Endothelial cell of umbilical vein (primary cell): Measurements from ENCODE around the gene DGKG. TPM values are rescaled to one million over a fixed set of nuclear protein-coding genes. Genes with fewer than 3 reads are reported as not detected.

Experiments
- BruUV-seq: library from RNA; stranded (reverse); fragments of 400-500 nt; replicated peaks from 2 replicates; lab custom pipeline; 2021; lab: Mats Ljungman, UMichigan
- CTCF ChIA-PET: fragments of 300-600, 350-600 bp; sonication (Branson Sonifier 250); formaldehyde crosslinking; loops from one replicate; lab custom pipeline; 2021; ENCODE audit warnings: antibody characterized with exemption, inconsistent platforms; lab: Charles Lee
- POLR2A ChIA-PET: fragments of 300-600, 350-600 bp; sonication (Branson Sonifier 250); formaldehyde crosslinking; loops from one replicate; lab custom pipeline; 2021; ENCODE audit warnings: antibody characterized with exemption, inconsistent platforms; lab: Charles Lee
- DNase-seq: peaks from one replicate; pipeline ENCODE4 v3.0.0-alpha.2; 2011; ENCODE audit warnings: low read depth, low spot score
- FAIRE-seq: peaks from 2 replicates; lab custom pipeline; 2011; peaks lifted over from hg19 to GRCh38; lab: Jason Lieb, UNC
- H2AFZ ChIP-seq: 2 replicates; pipeline ENCODE4 v1.6.0; 2012; ENCODE audit warnings: low read depth, low read length, control low read depth, inconsistent platforms
- H3K27ac ChIP-seq: 2 replicates; pipeline ENCODE4 v1.5.1; 2011; ENCODE audit warnings: low read depth, mild to moderate bottlenecking, control low read depth, low read length, moderate library complexity; ENCODE audit not compliant: insufficient read depth
- H3K27me3 ChIP-seq, 2 experiments: 2 replicates each; pipeline versions ENCODE4 v1.6.0 to v1.6.1; 2011; ENCODE audit warnings: low read length in 2 of 2, mixed read lengths in 1 of 2; ENCODE audit not compliant: control insufficient read depth in 2 of 2, insufficient read depth in 2 of 2
- H3K36me3 ChIP-seq, 2 experiments: 2 replicates in 1 of 2; 3 replicates in 1 of 2; pipeline ENCODE4 v1.5.1; 2011; ENCODE audit warnings: low read length in 2 of 2, mild to moderate bottlenecking in 1 of 2, moderate library complexity in 1 of 2; ENCODE audit not compliant: control insufficient read depth in 2 of 2, insufficient read depth in 2 of 2; ENCODE audit errors: extremely low read depth in 1 of 2
- H3K4me1 ChIP-seq: 3 replicates; pipeline ENCODE4 v1.5.1; 2011; ENCODE audit warnings: mild to moderate bottlenecking, low read length; ENCODE audit not compliant: control insufficient read depth, insufficient read depth; ENCODE audit errors: extremely low read depth
- H3K4me2 ChIP-seq: 2 replicates; pipeline ENCODE4 v1.6.1; 2011; ENCODE audit warnings: low read length, control low read depth, mixed read lengths; ENCODE audit not compliant: insufficient read depth
- H3K4me3 ChIP-seq, 3 experiments: fragments of 200-600 bp in 1 of 3; sonication (generic), shearing (Covaris generic) in 1 of 3; replicated peaks in 1 of 3; 2 replicates each; pipeline ENCODE4 v1.5.1; 2011 to 2016; ENCODE audit warnings: control low read depth in 3 of 3, low read length in 3 of 3, mild to moderate bottlenecking in 2 of 3, inconsistent platforms in 1 of 3, low read depth in 1 of 3, moderate library complexity in 1 of 3; ENCODE audit not compliant: insufficient read depth in 1 of 3
- H3K79me2 ChIP-seq: 2 replicates; pipeline ENCODE4 v1.6.0; 2012; ENCODE audit warnings: low read length, inconsistent platforms; ENCODE audit not compliant: control insufficient read depth, insufficient read depth
- H3K9ac ChIP-seq: replicated peaks from 2 replicates; pipeline ENCODE3; 2011; ENCODE audit warnings: low read length, control low read depth; ENCODE audit not compliant: insufficient read depth; ENCODE audit errors: extremely low read depth
- H3K9me1 ChIP-seq: replicated peaks from 3 replicates; pipeline ENCODE4 v1.6.0; 2011; ENCODE audit warnings: mild to moderate bottlenecking, low read length; ENCODE audit not compliant: control insufficient read depth, insufficient read depth; ENCODE audit errors: extremely low read depth
- H3K9me3 ChIP-seq: replicated peaks from 2 replicates; pipeline ENCODE4 v1.5.1; 2012; ENCODE audit warnings: low read length, inconsistent platforms; ENCODE audit not compliant: control insufficient read depth, insufficient read depth
- H4K20me1 ChIP-seq: replicated peaks from 2 replicates; pipeline ENCODE3; 2011; ENCODE audit warnings: mild to moderate bottlenecking, low read length; ENCODE audit not compliant: control insufficient read depth, insufficient read depth; ENCODE audit errors: extremely low read depth
- EZH2 ChIP-seq: IDR thresholded peaks from 2 replicates; pipeline ENCODE4 v1.6.1; 2012; ENCODE audit warnings: borderline replicate concordance, low read depth, mild to moderate bottlenecking, moderate library complexity, low read length, inconsistent platforms; ENCODE audit not compliant: severe bottlenecking
- FOS ChIP-seq: IDR thresholded peaks from 2 replicates; pipeline ENCODE4 v1.6.1; 2011; ENCODE audit warnings: mild to moderate bottlenecking, low read length, moderate library complexity, borderline replicate concordance; ENCODE audit not compliant: insufficient read depth
- GATA2 ChIP-seq: IDR thresholded peaks from 2 replicates; pipeline ENCODE4 v1.7.0; 2011; ENCODE audit warnings: low read depth, mild to moderate bottlenecking, moderate library complexity, mixed read lengths, low read length; ENCODE audit not compliant: insufficient read length, insufficient read depth
- JUN ChIP-seq: IDR thresholded peaks from 2 replicates; pipeline ENCODE4 v1.6.1; 2011; ENCODE audit warnings: borderline replicate concordance, low read depth; ENCODE audit not compliant: insufficient read length, insufficient read depth
- MYC ChIP-seq: IDR thresholded peaks from one replicate; pipeline ENCODE4 v1.6.1; 2011; ENCODE audit warnings: mild to moderate bottlenecking, low read depth, low read length
- POLR2A ChIP-seq: IDR thresholded peaks from 2 replicates; pipeline ENCODE4 v1.6.1; 2012; ENCODE audit warnings: low read depth, mild to moderate bottlenecking, control low read depth, low read length
- POLR2AphosphoS5 ChIP-seq: IDR thresholded peaks from 2 replicates; pipeline ENCODE4 v1.6.1; 2012; ENCODE audit warnings: low read depth, mild to moderate bottlenecking, control low read depth, low read length, moderate library complexity; ENCODE audit not compliant: insufficient read depth
- dilution Hi-C: fragments of 300-500 bp; cut with MboI; formaldehyde crosslinking; loops from one replicate; pipeline ENCODE4 v1.15.0; 2019; ENCODE audit warnings: low sequenced_read_pairs; ENCODE audit not compliant: extremely low pct_ligation_motif_present
- intact Hi-C: fragments of 100-400 bp; cut with micrococcal nuclease; formaldehyde crosslinking; loops from one replicate; pipeline ENCODE4 v1.10.0; 2022
- polyA plus RNA-seq, 4 experiments: library from polyadenylated mRNA; depleted of rRNA in 3 of 4; stranded (reverse) in 3 of 4; unstranded in 1 of 4; fragments of >200 nt; gene quantifications; 2 replicates each; pipeline versions ENCODE4 v1.2.1 to v1.2.3, GENCODE V29; 2011 to 2012; ENCODE audit warnings: missing spikeins in 1 of 4
- total RNA-seq: library from RNA; stranded (reverse); gene quantifications from 2 replicates; pipeline ENCODE4 v1.2.3, GENCODE V29; 2021
- TF ChIP-seq, protein P1 (sequence below), 2 donors: IDR thresholded peaks; 1 replicate in 1 of 2; 2 replicates in 1 of 2; pipeline ENCODE4 v1.5.1; 2011; ENCODE audit warnings: low read length in 2 of 2, mild to moderate bottlenecking in 2 of 2, moderate library complexity in 2 of 2, control low read depth in 1 of 2, inconsistent platforms in 1 of 2, low read depth in 1 of 2; ENCODE audit not compliant: insufficient read depth in 1 of 2; ENCODE audit errors: extremely low read depth in 1 of 2
- TF ChIP-seq, protein P2 (sequence below): IDR thresholded peaks from 2 replicates; pipeline ENCODE4 v1.6.1; 2011; ENCODE audit not compliant: insufficient read depth, insufficient read length

Gene DGKG
- total and polyA plus RNA-seq, 2 donors (not counting 3 experiments of a cell fraction or from before 2014, with no cell fraction given), result not detected

DNA sequence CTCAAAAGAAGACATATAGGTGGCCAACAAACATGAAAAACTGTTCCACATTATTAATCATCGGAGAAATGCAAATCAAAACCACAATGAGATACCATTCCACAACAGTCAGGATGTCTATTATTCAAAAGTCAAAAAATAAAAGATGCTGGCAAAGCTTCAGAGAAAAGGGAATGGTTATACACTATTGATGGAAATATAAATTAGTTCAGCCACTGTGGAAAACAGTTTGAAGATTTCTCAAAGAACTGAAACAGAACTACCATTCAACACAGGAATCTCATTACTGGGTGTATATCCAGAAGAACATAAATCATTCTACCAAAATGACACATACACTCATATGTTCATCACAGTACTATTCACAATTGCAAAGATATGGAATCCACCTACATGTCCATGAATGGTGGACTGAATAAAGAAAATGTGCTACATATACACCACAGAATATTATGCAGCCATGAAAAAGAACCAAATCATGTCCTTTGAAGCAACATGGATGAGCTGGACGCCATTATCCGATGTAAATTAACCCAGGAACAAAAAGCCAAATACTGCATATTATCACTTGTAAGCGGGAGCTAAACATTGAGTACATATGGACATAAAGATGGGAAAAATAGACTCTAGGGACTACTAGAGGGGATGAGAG is 32.7 kb upstream of the DGKG start:
- Histone ChIP-seq H3K9me3 (no peaks in the 10 kb centered on the region), H3K9me1 (no peaks in the 10 kb centered on the region), H3K9ac (no peak overlapping the region), H3K4me2 (no peak overlapping the region), H2AFZ (no peak overlapping the region), H3K4me3 (no peak overlapping the region), H3K36me3 (no peaks in the 10 kb centered on the region), H3K27me3 (no peaks in the 10 kb centered on the region), H3K27ac (no peak overlapping the region), H3K79me2 (no peaks in the 10 kb centered on the region), H3K4me1 (no peaks in the 10 kb centered on the region), H4K20me1 (no peaks in the 10 kb centered on the region)
- DNase-seq, result no peak
- no peak for TF ChIP-seq FOS
- TF ChIP-seq JUN, result no peak
- no peak for TF ChIP-seq EZH2
- no peak for TF ChIP-seq MYC
- TF ChIP-seq, protein P1, sequence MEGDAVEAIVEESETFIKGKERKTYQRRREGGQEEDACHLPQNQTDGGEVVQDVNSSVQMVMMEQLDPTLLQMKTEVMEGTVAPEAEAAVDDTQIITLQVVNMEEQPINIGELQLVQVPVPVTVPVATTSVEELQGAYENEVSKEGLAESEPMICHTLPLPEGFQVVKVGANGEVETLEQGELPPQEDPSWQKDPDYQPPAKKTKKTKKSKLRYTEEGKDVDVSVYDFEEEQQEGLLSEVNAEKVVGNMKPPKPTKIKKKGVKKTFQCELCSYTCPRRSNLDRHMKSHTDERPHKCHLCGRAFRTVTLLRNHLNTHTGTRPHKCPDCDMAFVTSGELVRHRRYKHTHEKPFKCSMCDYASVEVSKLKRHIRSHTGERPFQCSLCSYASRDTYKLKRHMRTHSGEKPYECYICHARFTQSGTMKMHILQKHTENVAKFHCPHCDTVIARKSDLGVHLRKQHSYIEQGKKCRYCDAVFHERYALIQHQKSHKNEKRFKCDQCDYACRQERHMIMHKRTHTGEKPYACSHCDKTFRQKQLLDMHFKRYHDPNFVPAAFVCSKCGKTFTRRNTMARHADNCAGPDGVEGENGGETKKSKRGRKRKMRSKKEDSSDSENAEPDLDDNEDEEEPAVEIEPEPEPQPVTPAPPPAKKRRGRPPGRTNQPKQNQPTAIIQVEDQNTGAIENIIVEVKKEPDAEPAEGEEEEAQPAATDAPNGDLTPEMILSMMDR (IDR thresholded peaks at IDR 0.05; ENCODE audit: extremely low read depth in 1 of 2, insufficient read depth in 1 of 2, low read depth in 1 of 2, low read length in 2 of 2), result no peak
- no peak for TF ChIP-seq POLR2A
- TF ChIP-seq GATA2, result no peak
- TF ChIP-seq, protein P2, sequence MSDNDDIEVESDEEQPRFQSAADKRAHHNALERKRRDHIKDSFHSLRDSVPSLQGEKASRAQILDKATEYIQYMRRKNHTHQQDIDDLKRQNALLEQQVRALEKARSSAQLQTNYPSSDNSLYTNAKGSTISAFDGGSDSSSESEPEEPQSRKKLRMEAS, result no peak
- TF ChIP-seq POLR2AphosphoS5, result no peak
- intact Hi-C loops, result no loop called here
- dilution Hi-C loops, result no loop called here
- no TSS peak for BruUV-seq
- no peak for FAIRE-seq
- POLR2A ChIA-PET, result no interaction called here
- CTCF ChIA-PET, result interaction anchor here (1.5 kb wide), 1 partner anchor 31 kb away, joined by 3 read pairs; no protein-coding TSS in a partner anchor
